NCI-H1105 (cell line): ENCODE results near the gene NTRK1.
"Not testable (repeated sequence)": the region's sequence is repeated elsewhere in the genome, so short reads cannot be mapped to it uniquely, and the experiment has no call there.

Source experiments
- DNase-seq: peaks from one replicate; lab custom pipeline; 2025; lab: John Stamatoyannopoulos, UW

The NTRK1 gene

GRCh38 chr1:156913809-156914387 lies 53.2 kb downstream of the NTRK1 start:
- DNase-seq: no peak

DNA sequence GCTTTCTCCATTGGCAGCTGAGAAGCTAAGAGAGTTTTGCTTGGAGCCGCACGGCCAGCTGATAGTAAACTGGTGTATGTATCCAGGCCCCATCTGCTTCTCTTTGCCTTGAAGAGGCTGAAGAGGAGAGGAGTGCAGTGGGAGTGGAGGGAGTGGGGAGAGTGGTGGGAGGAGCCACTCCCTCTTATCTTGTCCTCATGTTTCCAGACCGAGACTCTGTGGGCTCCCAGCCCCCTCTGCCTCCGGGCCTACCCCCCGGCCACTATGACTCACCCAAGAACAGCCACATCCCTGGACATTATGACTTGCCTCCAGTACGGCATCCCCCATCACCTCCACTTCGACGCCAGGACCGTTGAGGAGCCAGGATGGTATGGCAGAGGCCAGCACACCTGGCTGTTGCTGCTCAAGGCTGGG lies 53.8 kb downstream of the NTRK1 start:
- DNase-seq: no peak

- DNase-seq: no peak
These were observed 59.8 kb downstream of the NTRK1 start, which contains the start of gene LRRC71 for GRCh38 chr1:156920233-156921052. Gene LRRC71, plus strand, starts transcription at chr1:156920632. Its CDS starts 172 bp downstream, at chr1:156920804.

DNA sequence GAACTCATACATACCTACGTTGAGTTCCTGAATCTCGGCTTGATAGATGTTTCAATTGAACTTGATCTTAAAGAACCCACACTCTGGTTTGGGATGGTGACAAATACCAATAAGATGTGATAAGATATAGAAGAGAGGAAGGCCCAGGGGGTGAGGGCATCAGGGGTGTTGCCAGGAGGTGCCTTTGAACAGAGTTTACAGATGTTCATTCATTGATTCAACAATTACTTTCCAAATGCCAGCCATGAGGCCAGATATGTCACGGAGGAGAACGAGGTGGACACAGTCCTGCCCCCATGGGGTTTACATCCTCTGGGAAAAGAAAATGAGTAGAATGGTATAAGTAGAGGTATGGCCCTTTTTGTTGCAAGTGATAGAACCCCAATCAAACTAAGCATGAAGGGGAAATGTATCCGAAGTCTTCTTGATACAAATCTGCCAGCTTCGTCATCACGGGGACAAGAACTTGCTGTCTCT lies 60.4 kb downstream of the NTRK1 start:
- DNase-seq: no peak

- peak; percentile 27 for DNase-seq
These were observed 62.5 kb downstream of the NTRK1 start for GRCh38 chr1:156922986-156923669.

- DNase-seq: no peak
These were observed 63.2 kb downstream of the NTRK1 start for GRCh38 chr1:156923670-156924477.

DNA sequence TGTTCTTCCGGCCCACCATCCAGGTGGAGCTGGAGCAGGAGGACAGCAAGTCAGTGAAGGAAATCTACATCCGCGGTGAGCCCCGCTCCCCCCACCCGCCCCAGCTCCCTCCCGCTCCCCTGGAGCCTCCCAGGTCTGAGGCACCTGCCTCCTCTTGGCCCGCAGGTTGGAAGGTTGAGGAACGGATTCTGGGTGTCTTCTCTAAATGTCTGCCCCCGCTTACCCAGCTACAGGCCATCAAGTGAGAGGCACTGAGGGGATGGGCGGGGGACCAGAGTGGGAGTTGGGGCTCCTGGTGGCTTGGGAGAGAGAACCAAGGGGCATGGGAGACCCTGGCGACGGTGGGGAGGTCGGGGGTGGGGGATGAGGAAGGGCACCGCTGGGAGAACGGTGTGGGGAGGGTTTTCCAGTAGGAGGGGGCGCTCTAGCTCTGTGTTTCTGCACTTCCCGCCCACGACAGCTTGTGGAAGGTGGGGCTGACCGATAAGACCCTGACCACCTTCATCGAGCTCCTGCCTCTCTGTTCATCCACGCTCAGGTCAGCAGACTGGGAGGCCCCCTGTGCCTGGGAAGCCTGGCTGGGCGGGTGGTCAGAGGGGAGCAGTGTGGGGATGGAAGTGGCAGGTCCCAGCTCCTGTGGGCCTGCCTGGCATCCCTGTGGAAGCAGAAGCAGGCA lies 64.0 kb downstream of the NTRK1 start:
- no peak for DNase-seq

DNA sequence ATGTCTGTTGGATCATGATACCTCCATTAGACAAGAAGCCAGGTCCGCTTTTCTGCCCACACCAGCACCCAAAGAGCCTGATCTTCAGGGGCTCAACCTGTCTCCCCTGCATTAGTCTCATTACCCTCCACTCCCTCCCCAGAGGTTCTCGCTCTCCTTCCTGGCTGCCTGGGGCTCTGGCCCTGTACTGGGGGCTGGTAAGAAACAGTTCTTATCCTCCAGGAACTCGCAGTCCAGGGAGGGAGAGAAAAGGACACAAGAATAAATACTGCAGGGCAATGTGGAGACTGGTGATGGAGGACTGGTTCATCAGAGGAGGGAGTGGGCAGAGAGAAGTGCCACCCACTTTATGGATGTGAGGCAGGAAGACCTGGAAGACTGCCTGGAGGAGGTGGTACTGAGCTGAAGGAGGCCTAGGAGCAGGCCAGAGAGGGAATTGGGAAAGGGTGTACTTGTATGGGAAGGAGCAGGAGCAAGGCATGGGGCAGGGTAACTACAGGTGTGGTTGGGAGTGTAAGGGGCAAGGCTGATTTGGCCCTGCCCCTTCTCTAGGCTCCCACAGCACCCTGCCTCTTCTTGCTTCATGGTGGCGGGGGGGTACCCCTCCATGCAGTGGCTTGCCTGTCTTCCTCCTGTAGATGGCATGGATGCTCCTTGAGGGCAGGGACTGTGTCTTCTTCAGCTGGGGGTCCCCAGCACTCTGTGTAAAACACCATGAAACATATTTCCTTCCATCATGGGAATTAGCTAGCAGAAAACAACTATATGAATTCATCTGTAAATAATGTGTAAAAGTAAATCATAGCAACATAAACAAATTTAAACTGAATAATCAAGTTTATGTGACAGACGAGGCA lies 64.7 kb downstream of the NTRK1 start:
- DNase-seq: no peak

- peak; percentile 71 for DNase-seq
These were observed 65.5 kb downstream of the NTRK1 start for GRCh38 chr1:156926175-156926574.

DNA sequence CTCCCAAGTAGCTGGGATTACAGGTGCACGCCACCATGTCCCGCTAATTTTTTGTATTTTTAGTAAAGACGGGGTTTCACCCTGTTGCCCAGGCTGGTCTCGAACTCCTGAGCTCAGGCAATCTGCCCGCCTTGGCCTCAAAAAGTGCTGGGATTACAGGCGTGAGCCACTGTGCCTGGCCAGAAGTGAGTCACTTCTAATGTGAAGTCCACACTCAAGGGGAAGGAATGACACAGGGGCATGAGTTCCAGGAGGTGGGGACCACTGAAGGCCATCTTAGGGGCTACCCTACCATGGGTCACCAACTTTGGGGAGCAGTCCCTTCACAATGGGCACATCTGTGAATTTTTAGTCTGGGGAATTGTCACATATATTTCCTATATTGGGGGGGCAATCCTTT lies 66.0 kb downstream of the NTRK1 start:
- DNase-seq: not testable (repeated sequence)

DNA sequence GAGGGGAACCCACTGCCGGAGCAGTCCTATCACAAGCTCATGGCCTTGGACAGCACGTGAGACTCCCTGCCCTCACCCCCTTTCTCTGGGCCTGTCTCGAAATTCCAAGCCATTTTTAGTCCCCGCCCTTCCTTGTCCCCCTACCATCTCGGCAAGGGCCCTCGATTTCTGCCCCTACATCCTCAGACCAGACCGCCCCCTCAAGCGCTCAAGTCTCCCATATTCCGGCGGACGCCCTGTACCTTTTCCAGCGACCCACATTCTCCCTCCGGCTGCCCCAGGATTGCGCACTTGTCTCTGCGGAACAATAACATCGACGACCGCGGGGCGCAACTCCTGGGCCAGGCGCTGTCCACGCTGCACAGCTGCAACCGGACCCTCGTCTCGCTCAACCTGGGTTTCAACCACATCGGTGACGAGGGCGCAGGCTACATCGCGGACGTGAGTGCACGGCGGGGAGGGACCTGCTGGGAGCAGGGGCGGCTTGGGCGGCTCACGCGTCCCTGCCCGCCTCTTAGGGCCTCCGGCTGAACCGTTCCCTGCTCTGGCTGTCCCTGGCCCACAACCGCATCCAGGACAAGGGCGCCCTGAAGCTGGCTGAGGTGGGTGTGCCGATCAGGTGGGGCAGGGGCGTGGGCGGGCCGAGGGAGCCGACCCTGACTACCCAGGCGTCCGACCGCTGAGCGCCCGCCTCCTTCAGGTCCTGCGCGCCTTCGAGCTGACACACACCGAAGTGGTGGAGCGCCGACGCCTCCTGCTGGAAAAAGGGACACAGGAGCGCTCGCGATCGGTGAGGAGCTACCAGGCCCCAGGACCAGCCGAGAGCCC lies 66.8 kb downstream of the NTRK1 start:
- peak; percentile 77 for DNase-seq

DNA sequence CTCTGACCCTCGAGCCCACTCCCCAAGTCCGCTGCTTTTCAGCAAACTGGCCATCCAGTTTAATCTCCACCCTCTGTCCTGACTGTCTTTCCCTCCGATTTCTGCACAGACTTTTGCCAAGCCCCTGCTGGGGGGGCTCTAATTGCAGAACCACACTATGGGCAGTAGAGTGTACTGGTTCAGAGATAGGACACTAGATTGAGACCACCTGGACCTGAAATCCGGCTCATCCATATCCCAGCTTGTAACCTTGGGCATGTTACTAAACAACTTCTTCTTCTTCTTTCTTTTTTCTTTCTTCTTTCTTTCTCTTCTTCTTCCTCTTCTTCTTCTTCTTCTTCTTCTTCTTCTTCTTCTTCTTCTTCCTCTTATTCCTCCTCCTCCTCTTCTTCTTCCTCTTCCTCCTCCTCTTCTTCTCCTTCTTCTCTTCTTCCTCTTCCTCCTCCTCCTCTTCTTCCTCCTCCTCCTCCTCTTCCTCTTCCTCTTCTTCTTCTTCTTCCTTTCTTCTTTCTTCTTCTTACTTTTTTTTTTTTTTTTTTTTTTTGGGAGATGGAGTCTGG lies 67.5 kb downstream of the NTRK1 start:
- DNase-seq: no peak

GRCh38 chr1:156929596-156930238 lies 69.1 kb downstream of the NTRK1 start:
- no peak for DNase-seq

DNA sequence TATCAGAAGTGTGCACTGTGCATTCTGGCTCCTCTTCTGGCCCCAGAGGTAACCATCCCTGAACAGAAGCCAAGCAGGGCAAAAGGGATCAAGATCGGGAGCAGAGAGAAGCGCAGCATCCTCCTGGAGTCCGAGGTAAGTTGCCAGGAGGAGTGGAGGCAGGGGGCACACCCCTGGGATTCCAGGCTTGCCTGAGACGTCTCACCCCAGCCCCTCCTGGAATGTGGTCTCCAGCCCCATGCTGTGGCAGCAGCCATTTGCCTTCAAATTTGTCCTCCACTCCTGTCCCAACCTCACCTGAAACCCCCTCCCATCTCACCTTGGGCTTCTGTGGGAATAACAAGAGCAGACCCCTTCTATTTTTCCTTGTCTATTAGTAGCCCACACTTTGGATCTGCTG lies 69.8 kb downstream of the NTRK1 start:
- no peak for DNase-seq
